Stimulated activated naive CD4-positive, alpha-beta T cell (primary cell): ENCODE results near the gene GLT1D1.

ENCODE experiments used
- DNase-seq, 6 experiments: peaks; one replicate each; lab custom pipeline; 2025; lab: John Stamatoyannopoulos, UW

GLT1D1 gene

GRCh38 chr12:128966203-128966810 lies 113.0 kb downstream of the GLT1D1 start:
- DNase-seq, result no peak

- DNase-seq, result no peak
Measured at GRCh38 chr12:128968668-128969067, 115.4 kb downstream of the GLT1D1 start.

GRCh38 chr12:128969480-128970055 lies 116.3 kb downstream of the GLT1D1 start:
- no peak for DNase-seq

DNA sequence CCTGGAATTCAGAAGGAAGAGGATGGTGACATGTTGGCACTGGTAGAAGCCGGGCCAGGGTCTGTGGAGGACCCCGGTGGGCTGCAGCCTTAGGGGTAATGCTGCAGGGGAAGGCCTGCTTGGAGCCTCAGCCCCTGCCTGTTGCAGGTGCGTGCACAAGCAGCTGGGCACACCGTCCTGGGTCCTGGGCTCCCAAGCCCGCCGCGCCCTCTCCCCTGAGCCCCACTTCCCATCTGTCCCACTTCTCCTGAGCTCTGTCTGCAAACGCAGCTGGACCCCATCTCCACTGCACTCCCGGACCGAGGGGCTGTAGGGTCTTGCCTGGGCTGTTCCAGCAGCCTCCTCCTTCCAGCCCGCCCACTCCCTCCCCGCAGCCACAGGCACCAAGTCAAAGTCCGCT lies 116.8 kb downstream of the GLT1D1 start:
- no peak for DNase-seq

DNA sequence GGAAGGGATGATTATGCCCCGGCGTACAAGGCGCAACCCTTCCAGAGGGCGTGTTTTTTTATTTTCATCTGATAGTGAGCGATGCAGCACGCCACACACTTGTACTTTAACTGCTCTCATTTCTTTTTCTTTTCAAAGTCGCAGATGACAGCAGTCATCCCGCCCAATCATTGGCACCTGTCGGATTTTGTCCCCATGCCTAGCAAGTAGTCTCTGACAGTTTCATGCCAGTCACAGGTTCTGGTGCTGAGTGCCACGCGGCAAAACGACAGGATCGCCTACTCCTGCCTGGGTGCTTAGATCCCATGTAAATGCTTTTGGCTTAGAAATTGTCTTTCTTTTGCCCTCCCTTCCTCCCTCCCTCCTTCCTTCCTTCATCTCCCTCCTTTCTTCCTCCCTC lies 117.7 kb downstream of the GLT1D1 start:
- DNase-seq, result no peak

DNA sequence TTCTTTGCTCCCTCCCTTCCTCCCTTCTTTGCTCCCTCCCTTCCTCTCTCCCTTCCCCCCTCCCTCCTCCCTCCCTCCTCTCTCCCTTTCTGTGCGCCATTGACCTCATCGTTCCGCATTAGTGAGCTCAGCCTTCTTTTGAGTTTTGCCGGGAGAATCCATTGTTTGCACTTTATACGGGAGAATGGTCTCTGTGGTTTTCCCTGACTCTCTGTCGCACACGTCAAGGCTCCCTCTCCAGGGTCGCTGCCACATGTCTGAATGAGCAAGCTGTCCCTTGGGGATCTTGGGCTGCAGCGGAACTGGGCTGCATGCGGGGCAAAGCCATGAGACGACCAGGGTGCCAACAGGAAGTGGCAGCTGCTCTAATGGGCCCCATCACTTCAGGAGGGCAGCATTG lies 118.5 kb downstream of the GLT1D1 start:
- no peak for DNase-seq

- no peak for DNase-seq
Measured at GRCh38 chr12:128973883-128974681, 120.8 kb downstream of the GLT1D1 start.

GRCh38 chr12:128974881-128975280 lies 121.6 kb downstream of the GLT1D1 start:
- no peak for DNase-seq

DNA sequence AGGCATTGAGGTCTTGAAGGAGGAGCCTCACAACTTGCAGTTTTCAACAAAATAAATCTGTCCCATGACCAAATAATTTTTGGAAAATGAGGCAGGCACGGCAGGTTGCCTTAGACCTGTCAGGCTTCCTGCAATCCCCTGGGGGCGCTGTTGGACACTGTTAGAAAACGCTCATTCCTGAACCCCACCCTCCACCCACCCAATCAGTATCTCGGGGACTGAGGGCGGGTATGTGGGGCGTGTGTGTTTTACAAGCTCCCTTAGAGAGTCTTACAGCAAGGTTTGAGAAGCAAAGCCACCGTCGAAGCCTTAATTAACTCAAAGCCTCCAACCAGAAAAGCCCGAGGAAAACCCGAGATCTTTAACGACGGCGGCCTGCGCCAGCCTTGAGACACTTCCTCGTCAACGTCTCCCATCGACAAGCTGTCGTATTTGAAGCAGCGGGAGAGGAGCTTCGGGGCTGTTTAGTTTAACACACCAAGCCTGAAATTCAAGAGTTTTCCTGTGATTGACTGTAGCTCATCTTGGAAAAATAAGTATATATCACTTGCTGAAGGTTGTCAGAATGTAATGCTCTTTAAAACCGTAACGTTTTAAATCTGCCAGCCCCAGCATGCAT lies 123.0 kb downstream of the GLT1D1 start:
- DNase-seq, result no peak

DNA sequence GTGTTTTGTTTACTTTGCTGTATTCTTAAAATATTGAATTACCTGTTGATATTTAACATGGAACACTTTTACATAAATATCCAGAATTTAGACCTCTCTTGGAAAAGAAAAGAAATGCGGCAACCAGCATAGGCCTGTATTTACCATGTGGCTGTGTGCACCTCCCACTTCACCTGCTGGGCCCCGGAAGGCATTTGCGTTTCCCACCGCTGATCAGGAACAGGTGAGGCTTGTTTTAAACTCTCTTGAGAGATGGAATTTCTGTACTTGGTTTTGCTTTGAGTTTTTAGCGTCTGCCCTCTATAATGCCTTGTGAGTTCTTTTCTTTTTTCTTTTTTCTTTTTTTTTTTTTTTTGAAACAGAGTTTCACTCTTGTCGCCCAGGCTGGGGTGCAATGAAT lies 124.2 kb downstream of the GLT1D1 start:
- no peak for DNase-seq

DNA sequence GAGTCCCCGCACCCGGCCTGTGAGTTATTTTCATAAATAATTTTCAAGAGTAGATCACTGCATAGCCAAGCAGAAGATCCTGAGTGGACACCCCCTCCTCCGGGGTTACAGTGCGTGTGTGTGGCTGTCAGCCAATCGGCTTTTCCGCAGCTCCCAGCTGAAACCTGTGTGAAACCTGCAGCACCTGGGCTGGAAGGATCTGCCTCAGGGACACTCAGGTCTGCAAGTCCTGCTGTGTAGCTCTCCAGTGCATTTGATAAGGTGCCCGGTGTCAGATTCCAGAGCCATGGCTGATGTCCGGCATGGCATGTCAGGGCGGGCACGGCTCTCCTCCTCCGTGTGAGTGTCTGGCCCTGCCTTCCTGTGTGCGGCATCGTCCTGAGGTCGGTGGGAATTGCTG lies 124.8 kb downstream of the GLT1D1 start:
- DNase-seq, result no peak

- DNase-seq, result no peak
Measured at GRCh38 chr12:128980623-128981022, 127.3 kb downstream of the GLT1D1 start.

GRCh38 chr12:128981971-128982533 lies 128.8 kb downstream of the GLT1D1 start:
- DNase-seq, result no peak

DNA sequence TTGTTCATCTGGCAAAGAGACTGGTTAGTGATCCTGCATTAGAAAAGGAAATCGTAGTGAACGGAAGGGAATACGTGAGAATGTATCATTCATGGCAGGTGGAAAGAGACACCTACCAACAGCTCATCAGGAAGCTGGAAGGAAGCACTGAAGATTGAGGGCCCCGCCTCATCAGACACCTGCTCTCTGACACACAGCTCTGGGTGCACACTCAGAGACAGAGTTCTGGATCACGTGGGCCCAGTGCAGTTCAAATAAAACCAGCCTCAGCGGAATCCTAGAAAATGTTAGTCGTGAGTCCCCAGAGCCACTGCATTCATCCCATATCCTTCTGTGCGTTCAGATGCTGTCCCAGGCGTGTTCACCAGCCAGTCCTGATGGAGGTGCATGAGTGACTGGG lies 129.7 kb downstream of the GLT1D1 start:
- DNase-seq, result no peak

DNA sequence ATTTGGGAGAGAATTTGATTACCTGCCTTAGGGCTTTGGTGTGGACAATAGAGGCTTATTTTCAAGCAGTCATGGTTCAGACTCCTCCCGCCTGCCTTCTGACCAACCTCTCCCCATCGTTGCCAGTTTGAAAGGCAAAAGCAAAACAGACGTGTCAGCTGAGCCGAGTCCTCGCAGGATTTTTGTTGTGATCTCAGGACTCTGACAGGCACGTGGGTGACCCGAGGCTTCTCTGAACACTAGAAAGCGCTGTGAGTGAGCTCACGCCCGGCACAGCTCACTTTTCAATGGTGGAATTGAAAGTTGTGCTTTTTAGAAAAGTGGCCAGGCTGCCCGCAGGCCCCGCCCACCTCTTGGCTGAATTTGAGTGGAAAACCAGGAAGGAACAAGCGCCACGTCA lies 130.1 kb downstream of the GLT1D1 start:
- no peak for DNase-seq

- DNase-seq, result no peak
Measured at GRCh38 chr12:128986957-128987356, 133.7 kb downstream of the GLT1D1 start.

- no peak for DNase-seq
Measured at GRCh38 chr12:128989287-128989686, 136.0 kb downstream of the GLT1D1 start.

- DNase-seq, result no peak
Measured at GRCh38 chr12:128991716-128992115, 138.4 kb downstream of the GLT1D1 start.

- no peak for DNase-seq
Measured at GRCh38 chr12:128992116-128992515, 138.8 kb downstream of the GLT1D1 start.

- DNase-seq, result no peak
Measured at GRCh38 chr12:128992550-128992949, 139.3 kb downstream of the GLT1D1 start.

GRCh38 chr12:128994856-128995255 lies 141.6 kb downstream of the GLT1D1 start:
- no peak for DNase-seq

- DNase-seq, result no peak
Measured at GRCh38 chr12:128995619-128996018, 142.3 kb downstream of the GLT1D1 start.

- DNase-seq, result no peak
Measured at GRCh38 chr12:129001826-129002225, 148.5 kb downstream of the GLT1D1 start.
